NCI-H1092 treated with DMSO at 0.1 percent for 48 hours (cell line): ENCODE measurements around the gene SPRYD3.

Source experiments
- DNase-seq: peaks from one replicate; lab custom pipeline; 2025; lab: John Stamatoyannopoulos, UW

Gene SPRYD3

GRCh38 chr12:53062977-53063707 is 16.0 kb downstream of the SPRYD3 start:
- no peak for DNase-seq

DNA sequence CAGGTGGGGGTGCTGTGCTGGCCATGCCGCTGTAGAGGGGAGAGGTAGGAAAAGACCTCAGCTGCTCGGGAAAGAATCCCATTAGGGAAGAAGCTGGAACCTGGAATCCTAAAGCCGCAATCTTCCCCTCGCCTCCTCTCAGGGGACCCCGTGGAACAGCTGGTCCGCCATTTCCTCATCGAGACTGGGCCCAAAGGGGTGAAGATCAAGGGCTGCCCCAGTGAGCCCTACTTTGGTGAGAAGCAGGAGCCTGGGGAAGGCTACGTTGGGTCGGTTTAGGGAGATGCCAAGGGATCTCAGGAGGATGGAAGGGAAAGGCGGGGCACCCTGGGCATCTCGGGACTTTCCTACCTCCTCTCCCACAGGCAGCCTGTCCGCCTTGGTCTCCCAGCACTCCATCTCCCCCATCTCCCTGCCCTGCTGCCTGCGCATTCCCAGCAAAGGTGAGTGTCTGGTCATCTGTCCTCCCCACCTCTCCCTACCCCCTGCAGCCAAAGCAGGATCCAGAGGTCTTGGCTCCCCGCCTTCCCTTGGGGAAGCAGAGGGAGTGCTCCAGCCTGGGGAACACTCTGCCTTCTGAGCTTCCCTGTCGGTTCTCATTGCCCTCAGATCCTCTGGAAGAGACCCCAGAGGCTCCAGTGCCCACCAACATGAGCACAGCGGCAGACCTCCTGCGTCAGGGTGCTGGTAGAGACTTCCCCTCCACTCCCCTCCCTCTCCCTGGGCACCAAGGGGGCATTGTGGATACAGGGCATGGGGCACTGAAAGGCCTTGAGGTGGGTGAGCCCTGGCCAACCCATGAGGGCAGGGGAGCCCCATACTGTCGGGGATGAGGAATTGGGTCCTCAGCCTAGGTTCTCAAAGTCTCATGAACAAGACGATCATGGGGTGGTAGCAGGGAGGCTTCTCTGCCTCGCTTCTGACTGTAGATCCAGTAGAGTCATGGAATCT is 16.9 kb downstream of the SPRYD3 start:
- no peak for DNase-seq

GRCh38 chr12:53061404-53062010 is 17.7 kb downstream of the SPRYD3 start:
- DNase-seq: peak; percentile 90

GRCh38 chr12:53060721-53061276 is 18.4 kb downstream of the SPRYD3 start:
- DNase-seq: peak; percentile 68

DNA sequence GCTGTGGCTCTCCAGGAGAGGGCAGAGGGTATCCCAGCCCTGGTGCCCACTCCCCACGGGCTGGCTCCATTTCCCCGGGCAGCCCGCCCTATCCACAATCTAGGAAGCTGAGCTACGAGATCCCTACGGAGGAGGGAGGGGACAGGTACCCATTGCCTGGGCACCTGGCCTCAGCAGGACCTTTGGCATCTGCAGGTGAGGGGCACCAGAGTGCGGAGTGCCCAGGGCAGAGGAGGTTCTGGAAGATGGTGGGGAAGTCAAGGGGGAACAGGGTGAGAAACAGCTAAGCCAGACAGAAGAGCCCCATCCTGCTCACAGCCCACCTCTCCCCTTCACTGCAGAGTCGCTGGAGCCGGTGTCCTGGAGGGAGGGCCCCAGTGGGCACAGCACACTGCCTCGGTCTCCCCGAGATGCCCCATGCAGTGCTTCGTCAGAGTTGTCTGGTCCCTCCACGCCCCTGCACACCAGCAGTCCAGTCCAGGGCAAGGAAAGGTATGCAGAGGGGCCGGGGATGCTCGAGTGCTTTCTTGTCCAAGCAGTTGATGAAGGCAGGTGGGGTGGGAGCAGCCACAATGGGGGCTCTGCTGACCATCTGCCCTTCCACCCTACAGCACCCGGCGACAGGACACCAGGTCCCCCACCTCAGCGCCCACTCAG is 19.0 kb downstream of the SPRYD3 start:
- DNase-seq: no peak

- no peak for DNase-seq
Observed at GRCh38 chr12:53059434-53060063, 19.6 kb downstream of the SPRYD3 start.

GRCh38 chr12:53058674-53059433 is 20.3 kb downstream of the SPRYD3 start:
- DNase-seq: no peak

GRCh38 chr12:53057816-53058500 is 21.2 kb downstream of the SPRYD3 start:
- DNase-seq: no peak

GRCh38 chr12:53056901-53057300 is 22.3 kb downstream of the SPRYD3 start:
- no peak for DNase-seq

- DNase-seq: no peak
Observed at GRCh38 chr12:53056296-53056695, 22.9 kb downstream of the SPRYD3 start.

- DNase-seq: no peak
Observed at GRCh38 chr12:53055471-53056266, 23.5 kb downstream of the SPRYD3 start.

- DNase-seq: peak; percentile 89
Observed at GRCh38 chr12:53054112-53054878, 24.9 kb downstream of the SPRYD3 start.

- DNase-seq: peak; percentile 37
Observed at GRCh38 chr12:53053218-53054111, 25.7 kb downstream of the SPRYD3 start.

DNA sequence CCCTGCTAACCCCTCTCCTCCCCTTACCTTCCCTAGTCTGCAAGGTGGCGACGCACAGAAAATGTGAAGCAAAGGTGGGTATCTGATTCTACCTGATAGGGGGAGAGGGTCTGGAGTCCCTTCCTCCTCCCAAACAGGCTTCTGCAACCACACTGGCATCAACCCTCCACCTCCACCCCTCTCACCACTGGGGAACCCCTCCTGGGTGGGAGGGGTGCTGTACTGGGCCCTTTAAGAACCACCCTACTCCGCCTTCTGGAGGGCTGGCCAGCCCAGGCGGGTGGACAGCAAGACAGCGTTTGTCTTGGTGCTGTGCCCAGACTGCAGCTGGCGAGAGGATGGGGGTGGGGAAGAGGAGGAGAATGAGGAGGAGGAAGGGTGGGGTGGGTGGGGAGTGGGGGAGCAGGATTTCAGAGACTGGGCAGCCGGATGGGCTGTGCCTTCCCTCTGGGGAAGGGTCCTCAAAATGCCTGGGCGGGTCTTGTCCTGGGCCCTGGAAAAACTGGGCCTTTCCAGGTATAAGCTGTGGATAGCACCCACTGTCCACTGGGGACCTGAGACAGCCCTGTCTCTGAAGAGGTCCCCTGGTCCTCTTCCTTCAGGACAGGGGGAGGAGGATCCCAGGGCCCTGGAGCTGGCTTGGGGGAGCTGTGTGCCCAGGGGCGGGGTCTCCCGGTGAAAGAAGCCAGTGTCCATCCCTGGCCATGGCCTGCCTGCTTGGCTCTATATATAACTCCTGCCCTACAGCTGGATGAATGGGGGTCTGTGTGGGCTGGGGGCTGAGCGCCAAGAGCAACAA is 26.6 kb downstream of the SPRYD3 start:
- peak; percentile 73 for DNase-seq

GRCh38 chr12:53051881-53052412 is 27.2 kb downstream of the SPRYD3 start:
- no peak for DNase-seq
